ENCODE measurements around the gene PPP1R37.

GRCh38 chr19:45184115-45184514 is 91.1 kb downstream of the PPP1R37 start:
- TF ChIP-seq, protein P1, sequence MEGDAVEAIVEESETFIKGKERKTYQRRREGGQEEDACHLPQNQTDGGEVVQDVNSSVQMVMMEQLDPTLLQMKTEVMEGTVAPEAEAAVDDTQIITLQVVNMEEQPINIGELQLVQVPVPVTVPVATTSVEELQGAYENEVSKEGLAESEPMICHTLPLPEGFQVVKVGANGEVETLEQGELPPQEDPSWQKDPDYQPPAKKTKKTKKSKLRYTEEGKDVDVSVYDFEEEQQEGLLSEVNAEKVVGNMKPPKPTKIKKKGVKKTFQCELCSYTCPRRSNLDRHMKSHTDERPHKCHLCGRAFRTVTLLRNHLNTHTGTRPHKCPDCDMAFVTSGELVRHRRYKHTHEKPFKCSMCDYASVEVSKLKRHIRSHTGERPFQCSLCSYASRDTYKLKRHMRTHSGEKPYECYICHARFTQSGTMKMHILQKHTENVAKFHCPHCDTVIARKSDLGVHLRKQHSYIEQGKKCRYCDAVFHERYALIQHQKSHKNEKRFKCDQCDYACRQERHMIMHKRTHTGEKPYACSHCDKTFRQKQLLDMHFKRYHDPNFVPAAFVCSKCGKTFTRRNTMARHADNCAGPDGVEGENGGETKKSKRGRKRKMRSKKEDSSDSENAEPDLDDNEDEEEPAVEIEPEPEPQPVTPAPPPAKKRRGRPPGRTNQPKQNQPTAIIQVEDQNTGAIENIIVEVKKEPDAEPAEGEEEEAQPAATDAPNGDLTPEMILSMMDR (IDR thresholded peaks at IDR 0.05) = no peak
- TF ChIP-seq POLR2A (IDR thresholded peaks at IDR 0.05) = no peak

Data from uterus (tissue), 2 donors.